Retinal pigment epithelial cell (primary cell): Measurements from ENCODE around the gene TMUB1.

Experiments used
- DNase-seq: peaks from one replicate; pipeline ENCODE4 v3.0.0-alpha.2; 2010; ENCODE audit warnings: low read depth
- H3K4me3 ChIP-seq: 2 replicates; pipeline ENCODE4 v1.5.1; 2011; ENCODE audit warnings: mild to moderate bottlenecking, low read length, control low read depth, moderate library complexity
- CTCF ChIP-seq: conservative IDR thresholded peaks from 2 replicates; pipeline ENCODE4 v1.5.1; 2011; ENCODE audit warnings: low read depth, low read length, control low read depth, inconsistent platforms

TMUB1 gene

GRCh38 chr7:151071032-151071866 is 12.0 kb downstream of the TMUB1 start:
- TF ChIP-seq CTCF: no peak
- H3K4me3 ChIP-seq: no peak overlapping the region

GRCh38 chr7:151070574-151070960 is 12.7 kb downstream of the TMUB1 start:
- no peak for TF ChIP-seq CTCF
- DNase-seq: no peak
- no peak overlapping the region for H3K4me3 ChIP-seq

More at GRCh38 chr7:151071032-151071866, 12.0 kb downstream of the TMUB1 start:
- no peak for DNase-seq

- TF ChIP-seq CTCF: no peak
- H3K4me3 ChIP-seq: no peak overlapping the region
- DNase-seq: no peak
Observed at GRCh38 chr7:151069841-151070573, 13.3 kb downstream of the TMUB1 start.

- H3K4me3 ChIP-seq: no peak overlapping the region
- no peak for DNase-seq
- TF ChIP-seq CTCF: no peak
Observed at GRCh38 chr7:151068069-151068773, 15.1 kb downstream of the TMUB1 start.

GRCh38 chr7:151066273-151066974 is 16.9 kb downstream of the TMUB1 start:
- no peak overlapping the region for H3K4me3 ChIP-seq
- DNase-seq: no peak
- TF ChIP-seq CTCF: no peak

- DNase-seq: peak; percentile 87
- peak overlapping the region; percentile 28 for H3K4me3 ChIP-seq
- TF ChIP-seq CTCF: no peak
Observed at GRCh38 chr7:151065516-151065915, 17.8 kb downstream of the TMUB1 start.
